Measurements from ENCODE around the gene STUB1.

STUB1 gene

DNA sequence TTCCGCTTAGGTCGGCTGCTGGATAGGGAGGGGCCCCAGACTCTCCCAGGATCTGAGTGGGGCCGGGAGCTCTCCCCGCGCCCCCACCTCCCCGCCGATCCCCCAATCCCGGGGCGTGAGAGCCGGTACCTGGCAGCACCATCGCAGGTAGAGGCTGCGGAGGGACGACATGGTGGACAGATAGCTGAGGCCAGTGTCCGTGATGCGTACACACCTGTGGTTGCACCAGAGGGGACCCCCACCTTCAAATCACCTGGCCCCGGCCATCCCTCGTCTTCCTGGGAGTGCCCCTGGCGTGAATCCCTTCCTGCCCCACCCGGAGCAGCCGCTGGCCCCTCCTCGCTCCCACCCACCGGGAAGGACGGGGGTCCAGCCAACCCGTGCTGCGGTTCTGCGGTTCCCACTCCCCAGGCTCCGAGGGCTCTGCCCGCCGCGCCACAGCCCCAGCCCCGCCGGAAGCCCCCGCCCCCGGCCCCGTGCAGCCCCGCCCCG, 14.7 kb downstream of the STUB1 start:
- DNase-seq (ENCODE audit: low spot score) = no peak

DNA sequence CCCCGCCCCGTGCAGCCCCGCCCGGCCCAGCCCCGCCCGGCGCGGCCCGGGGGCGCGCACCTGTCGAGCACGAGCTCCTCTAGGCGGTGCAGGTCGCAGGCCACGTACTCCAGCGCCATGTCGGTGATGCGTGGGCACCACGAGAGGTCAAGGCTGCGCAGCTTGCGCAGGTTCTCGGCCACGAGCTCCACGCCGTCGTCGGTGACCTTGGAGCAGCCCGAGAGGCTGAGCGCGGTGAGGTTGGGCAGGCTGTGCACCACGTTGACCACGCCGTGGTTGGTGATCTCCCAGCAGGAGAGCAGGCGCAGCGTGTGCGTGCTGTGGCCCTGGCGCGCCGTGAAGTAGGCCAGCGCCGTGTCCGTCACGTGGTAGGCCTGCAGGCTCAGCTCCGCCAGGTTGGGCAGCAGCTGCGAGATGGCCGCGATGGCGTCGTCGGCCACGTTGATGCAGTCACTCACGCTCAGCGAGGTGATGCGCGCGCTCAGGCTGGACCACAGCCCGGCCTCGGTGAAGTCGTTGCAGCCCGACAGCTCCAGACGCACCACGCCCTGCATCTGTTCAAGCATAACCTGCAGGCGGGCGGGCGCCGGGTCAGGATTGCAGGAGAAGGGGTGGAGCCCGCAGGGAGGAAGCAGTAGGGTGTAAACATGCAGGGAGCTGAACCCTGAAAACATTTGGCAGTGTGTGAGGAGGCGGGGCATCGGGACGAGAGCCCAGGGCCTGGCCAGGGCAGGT, 15.3 kb downstream of the STUB1 start:
- no peak for DNase-seq (ENCODE audit: low spot score)

DNA sequence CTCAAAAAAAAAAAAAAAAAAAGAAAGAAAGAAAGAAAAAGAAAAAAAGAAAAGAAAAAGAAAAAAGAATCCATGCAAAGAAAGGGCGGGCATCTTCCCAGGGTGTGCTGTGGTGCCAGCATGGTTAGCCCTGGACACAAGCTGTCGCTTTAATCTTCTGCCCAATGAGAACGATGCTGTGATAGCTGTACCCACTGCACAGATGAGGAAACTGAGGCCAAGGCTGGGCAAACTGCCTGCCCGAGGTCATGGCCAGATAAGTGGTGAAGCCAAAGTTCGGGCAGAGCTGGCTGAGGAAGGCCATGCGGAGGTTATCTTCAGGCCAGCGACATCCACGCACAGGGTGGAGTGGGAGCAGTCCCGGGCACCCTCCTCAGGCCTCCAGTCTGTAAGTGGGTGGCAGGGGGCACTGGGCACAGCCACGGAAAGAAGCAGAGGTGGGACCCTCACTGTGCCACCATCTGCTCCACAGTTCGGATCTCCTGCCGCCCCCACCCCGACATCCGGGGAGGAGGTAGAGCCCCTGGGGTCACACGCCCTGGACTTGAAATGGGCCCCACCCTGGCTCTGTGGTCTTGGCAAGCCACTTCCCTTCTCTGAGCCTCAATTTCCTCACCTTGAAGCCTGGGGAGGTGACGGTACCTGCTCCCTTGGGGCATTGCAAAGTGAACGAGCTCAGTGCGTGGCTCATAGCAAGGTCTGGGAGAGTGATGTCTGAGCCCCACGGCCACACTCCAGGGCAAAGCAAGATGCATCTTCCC, 18.9 kb downstream of the STUB1 start:
- no peak for DNase-seq (ENCODE audit: low spot score)

DNA sequence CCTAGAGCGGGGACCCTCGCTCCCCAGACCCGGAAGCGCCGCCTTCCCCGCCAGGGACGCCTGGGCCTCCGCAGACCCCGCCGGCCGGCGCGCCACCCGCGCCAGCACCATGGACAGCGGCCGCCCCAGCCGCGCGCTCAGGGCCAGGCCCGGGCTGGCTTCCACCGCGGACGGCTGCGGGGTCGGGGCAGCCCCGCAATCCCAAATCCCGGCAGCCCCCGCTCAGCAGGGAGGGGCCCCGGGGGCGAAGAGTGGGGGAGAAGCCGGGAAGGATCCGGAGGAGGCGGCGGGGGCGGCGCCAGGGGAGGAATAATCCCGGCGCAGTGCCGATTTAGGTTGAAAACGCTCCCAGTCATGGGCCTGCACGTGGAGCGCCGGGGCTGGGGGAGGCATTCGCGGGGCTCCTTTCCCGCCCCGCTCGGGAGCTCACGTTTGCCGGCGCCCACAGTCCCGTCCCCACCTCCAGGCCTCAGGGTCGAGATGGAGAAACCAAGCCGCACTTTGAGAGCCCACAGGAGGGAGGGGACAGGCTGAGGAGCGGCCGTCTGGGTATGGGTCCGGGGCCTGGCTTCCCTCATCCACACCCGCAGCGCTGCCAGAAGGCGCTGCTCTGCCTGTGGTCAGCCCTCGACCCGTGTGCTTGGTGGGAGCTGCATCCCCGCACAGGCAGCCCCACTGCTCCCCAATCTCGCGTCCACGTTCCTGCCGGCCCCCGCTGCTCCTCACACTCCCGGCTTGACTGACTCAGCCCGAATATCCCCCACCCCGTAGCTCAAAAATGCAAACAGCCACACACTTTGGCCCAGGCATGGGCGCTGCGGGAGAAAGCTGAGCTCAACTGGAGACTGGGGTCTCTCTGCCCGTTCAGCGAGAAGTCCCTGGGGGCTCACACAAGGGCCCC, 20.7 kb downstream of the STUB1 start:
- DNase-seq (ENCODE audit: low spot score) = peak; percentile 75

DNA sequence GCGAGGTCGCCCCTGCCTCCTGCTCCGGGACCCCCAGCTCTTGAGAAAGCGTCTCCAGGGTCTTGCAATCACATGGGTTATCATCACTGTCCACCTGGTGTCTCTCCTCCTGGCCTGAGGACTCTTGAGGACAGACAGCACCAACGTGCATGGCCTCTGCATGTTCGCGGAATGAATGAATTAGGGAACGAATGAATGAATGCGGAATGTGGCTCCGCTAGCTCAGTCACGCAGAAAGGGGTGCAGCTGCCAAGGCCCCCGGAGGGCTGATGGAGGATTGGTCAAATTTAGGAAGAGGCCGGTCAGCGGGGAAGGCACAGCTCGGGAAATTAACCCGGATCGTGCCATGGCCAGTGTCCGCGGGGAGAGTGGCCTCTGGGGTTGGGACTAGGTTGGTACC, 22.1 kb downstream of the STUB1 start:
- no peak for DNase-seq (ENCODE audit: low spot score)

DNA sequence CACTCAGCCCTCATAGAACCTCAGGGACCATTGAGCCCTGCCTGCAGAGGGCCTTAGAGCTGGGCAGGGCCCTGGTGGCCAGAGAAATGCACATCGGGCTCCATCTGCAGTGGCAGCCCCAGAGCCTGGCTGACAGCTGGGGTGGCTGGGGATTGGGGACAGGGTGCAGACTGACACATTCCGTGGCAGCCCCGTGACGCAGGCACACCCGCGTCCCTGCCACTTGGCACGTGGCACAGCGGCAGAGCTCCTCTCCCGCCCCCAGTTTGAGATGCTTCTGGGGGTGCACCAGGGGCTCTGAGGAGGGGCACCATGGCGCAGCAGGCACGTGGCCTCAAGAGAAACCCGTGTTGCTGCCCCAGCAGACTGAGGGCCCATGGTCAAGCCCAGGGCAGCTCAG, 23.2 kb downstream of the STUB1 start:
- DNase-seq (ENCODE audit: low spot score) = no peak

DNA sequence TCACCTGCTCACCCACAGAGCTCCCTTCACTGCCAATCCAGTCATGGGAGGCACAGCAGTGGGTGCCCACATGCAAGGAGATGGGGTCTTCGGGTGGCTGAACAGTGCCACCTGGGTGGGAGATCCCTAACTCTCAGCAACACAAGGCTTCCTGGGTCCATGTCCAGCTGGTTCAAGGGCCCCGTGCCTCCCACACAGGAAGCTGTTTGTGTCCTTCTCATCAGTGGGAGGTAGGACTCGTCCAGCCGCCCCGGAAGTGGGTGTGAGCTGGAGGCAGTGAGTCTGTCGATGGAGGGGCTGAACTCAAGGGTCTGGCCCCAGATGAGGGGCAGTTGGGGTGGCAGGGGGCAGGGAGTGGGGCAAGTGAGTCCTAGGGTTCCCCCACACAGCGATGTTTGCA, 23.8 kb downstream of the STUB1 start:
- no peak for DNase-seq (ENCODE audit: low spot score)

DNA sequence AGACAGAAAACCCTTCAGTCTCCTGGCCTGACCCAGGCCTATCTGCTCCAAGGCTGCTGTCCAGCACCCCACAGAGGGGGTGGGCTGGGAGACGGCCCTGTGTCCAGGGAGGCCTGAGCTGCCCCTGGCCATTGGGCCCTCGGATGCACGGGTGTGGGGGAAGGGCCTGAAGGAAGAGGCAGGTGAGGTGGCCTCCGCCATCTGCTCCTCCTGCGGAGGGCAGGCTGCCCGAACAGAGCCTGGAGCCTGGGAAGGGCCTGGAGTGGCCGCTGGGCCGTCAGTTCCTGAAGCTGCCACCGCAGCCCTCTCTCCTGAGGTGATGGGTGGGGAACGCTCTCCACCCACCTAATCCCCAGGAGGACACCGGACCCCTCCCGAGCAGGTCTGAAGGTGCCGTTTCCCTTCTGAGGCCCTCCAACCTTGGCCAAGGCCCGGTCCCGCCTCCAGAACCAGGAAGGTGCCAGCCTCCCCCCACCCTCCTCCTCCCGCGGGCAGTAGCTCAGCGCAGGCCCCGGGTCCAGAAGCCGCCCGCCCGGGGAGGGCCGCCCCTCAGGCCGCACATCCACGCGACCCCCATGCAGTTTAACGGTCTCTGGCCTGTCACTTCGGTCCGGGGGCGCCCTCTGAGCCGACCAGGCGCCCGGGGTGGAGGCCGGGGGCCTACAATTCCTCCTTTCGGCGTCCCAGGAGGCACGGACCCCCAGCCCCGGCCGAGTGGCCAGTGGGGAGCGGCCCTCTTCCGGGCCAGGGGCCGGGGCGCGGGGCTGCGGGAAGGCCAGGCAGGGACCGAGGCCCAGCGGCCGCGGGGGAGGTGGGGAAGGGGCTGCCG, 24.6 kb downstream of the STUB1 start:
- DNase-seq (ENCODE audit: low spot score) = no peak

DNA sequence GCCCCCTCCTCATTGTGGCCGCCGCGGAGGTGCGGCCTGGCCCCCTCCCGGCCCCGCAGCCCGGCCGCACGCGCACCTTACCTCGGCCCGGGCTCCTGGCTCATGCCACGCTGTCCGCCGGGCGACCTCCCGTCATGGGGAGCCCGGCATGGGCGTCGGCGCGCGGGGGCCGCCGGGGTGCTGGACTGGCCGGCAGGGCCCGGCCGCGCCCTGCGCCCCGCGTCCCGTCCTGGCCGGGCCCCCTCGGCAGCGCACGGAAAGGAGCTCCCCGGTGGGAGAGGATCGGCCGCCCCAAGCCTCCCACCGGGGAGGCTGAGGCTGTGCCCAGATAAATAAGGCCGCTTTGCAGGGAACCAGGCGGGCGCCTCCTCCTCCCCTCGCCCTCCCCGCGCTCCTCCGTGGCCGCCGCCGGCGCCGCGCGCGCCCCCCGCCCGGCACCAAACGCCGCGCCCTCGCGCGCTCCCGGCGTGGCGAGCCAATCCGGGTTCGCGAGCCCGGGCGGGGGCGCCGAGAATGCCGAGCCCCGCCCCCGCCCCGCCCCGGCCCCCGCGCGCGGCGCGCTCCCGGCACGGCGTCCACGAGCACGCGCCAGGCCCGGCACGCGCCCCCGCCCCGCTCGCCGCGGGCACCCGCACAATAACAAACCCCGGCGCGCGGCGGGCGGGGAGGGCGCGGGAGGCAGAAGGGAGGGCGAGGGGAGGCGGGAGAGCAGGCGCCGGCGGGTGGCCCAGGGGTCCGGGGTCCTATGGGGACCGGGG, 25.4 kb downstream of the STUB1 start, which contains the start of gene FBXL16:
Gene FBXL16, minus strand, starts transcription at position 371 of the 758 bp plus-strand sequence. CDS start 8,396 bp downstream, outside the sequence.
- DNase-seq (ENCODE audit: low spot score) = no peak

DNA sequence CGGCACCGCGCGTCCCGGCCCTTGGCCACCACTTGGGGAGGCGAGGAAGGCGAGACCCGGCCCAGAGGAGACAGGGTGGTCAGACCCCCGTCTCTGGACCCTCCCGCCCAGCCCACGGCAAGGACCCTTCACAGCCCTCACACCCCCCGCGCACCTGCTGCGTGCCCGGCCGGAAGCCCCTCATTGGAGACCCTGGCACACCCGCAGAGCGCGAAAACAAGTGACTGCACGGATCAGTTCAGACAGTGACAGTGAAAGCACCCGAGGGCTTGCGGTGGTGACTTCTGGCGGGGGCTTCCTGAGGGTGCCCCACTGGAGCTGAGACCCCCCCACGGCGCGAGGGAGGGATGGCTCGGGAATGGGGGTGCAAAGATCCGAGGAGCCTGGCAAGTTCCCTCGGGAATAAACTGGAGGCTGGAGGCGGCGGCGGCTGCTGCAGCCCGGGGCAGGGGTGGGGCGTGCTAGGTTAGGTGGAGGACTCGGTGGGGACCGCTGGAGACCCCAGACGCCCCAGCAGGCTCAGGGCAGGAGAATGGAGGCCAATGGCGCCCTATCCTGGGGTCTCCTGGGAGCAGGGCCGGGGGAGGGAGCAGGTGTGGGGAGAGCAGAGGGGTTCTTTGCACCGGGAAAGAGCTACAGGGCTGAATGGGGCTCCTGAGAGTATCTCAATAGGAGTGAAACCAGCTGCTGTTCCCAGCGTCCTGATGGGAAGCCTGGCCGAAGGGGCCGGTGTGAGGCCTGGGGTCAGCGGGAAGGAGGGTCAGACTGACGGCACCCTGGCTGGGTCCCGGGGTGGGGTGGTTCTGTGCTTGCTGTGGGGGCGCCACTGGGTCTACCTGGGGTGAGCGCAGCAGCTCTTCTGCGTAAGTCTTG, 26.2 kb downstream of the STUB1 start:
- no peak for DNase-seq (ENCODE audit: low spot score)

DNA sequence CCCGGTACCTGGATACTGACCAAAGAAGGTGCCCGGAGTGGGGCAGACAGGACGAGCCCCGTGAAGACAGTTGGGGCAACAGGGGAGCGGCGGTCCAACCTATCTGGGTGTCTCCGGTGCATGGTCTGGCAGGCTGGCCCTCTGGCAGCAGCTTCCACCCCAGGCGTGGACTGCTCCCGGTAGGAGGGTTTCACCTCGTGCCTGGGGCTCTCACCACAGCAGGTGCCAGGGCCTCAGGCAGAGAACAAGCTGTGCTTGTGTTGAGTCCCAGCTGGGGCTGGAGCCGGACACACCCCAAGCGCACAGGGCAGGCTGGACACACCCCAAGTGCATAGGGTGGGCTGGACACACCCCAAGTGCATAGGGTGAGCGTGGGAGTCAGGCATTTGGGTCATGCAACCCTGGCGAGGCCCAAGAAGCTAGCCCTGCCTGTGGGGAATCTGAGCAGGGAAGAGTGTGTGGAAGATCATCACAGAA, 26.9 kb downstream of the STUB1 start:
- DNase-seq (ENCODE audit: low spot score) = no peak

DNA sequence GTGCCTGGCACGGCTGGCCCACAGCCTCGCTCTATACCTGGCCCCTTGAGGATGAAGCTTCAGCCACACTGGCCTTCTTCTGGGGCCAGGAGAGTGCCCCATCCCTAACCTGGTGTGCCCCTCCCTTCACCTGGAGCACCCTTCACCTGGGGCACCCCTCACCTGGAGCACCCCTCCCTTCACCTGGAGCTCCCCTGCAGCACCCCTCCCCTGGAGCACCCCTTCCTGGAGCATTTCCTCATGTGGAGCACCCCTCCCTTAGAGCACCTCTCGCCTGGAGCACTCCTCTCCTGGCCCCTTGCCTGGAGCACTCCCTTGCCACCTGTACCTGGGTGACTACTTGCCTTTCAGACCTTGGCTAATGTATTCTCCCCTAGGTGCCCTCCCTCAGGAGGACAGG, 27.8 kb downstream of the STUB1 start:
- no peak for DNase-seq (ENCODE audit: low spot score)

DNA sequence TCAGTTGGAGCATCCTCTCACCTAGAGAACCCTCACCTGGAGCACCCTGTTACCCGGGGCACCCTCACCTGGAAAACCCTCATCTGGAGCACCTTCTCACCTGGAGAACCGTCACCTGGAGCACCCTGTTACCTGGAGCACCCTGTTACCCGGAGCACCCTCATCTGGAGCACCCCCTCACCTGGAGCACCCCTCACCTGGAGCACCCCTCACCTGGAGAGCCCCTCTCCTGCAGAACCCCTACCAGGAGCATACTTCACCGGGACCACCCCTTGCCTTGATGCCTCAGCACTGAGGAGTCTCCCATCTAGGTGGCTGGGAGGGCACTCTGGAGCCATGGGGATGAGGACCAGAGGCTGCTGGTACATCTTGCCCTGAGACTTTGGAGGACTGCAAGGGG, 28.7 kb downstream of the STUB1 start:
- DNase-seq (ENCODE audit: low spot score) = no peak

DNA sequence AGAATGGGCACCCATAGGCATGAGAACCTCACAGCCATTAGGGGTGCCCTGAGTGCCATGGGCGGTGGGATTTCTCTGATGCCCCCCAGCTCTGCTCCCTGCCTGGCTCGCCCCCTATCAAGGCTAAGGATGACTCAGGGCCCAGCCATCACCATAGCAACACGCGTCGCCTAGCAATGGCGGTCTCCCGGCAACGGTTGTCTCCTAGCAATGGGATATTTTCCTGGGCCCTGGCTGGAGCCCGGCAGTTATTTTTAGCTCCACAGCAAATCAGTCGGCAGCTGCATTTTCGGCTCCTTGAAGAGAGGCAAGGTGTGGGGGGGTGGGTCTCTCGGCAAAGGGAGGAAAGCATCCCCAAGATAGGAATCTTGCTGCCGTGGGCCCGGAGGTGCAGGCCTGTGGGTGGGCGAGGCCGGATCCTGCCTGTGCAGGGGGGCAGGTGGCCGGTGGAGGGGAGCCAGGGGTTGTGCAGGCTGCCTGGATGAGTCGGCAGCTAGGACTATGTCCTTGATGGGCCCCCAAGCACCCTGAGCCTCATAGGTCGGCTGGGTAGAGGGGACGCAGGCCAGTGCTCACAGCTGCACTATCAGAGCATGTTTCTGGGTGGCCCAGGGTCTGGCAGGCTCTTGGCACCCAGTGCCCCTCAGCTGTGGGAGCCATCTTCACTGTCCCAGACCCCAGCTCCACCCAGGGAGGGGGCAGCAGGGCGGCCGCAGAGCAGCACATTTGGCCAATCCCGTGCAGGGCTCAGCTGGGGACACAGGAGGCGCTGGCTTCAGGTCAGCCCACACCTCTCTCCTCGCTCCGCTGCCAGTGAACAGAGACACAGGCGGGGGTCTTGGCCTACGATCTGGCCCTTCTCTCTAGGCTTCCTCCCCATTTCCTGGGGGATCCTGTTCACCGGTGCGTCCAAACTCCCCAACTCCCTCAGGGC, 29.6 kb downstream of the STUB1 start:
- DNase-seq (ENCODE audit: low spot score) = no peak

DNA sequence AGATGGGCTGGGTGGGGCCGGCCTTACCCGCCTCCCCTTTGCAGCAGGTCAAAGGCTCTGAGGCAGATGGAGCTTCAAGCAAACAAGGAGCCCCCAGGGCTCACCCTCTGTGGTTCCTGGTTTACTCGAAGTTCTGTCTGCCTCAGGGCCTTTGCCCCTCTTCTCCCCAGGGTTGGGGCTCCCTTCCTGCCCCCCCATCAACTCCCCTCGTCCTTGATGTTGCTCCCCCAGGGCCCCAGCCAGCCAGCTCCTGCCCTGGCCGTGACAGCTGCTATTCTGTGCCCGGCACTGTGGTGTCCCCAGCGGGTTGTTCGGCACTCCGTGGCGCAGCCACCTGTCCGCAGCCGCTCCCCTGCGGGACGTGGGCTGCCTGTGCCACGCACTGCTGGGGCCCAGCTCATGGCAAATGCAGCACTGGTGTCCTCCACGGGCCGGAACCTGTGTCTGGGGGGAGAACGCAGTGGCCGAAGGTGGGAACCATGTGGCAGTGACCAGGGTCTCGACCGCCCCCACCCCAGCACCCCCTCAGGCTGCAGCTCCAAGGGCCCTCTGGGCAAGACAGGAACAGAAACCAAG, 30.4 kb downstream of the STUB1 start:
- DNase-seq (ENCODE audit: low spot score) = no peak

DNA sequence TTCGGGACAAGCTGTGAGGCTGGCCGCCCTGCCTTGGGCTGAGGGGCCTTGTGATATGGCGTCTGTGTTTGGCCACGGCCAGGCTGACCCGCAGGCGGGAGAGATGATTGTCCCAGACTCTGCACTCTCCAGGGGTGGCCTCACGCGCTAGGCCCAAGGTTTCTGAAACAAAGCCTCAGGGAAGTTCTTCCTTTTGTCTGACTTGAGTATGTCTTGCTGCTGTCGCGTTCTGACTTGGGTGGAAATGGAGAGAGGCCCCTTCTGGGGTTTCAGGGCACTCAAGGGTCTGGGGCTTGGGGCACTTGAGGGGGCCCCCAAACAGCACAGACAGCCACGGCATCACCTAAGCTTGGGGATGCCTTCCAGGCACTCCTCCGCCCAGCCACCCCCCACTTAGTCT, 30.9 kb downstream of the STUB1 start:
- DNase-seq (ENCODE audit: low spot score) = no peak

DNA sequence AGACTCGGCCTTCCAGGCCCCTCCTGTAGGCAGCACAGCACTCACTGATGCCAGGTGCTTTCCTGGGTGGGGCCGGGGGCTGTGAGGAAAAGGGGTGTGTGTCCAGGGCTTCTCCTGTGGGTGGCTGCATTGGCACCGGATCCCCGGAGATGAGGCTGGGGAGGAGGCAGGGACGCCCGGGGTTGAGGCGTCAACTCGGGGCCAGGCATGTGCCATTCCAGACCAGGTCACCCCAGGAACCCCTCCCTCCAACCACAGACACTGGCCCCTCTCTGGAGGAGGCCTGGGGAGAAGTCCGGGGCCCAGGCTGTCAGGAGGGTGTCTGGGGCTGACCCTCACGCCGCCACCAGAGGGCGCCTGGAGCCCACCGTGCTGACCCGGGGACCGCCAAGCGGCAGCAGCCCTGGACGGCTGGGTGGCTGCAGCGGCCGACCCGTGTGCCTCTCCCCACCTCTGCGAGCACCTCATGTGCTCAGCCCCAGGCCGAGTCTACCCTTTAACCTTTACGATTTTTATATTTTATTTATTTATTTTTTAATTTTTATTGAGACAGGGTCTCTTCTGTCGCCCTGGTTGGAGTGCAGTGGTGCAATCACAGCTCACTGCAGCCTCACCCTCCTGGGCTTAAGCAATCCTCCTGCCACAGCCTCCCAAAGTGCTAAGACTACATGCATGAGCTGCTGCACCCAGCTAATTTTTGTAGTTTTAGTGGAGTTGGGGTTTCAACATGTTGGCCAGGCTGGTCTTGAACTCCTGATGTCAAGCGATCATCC, 31.5 kb downstream of the STUB1 start:
- peak; percentile 98 for DNase-seq (ENCODE audit: low spot score)
